ENCODE data around the gene SYNDIG1. TPM values are rescaled to one million over a fixed set of nuclear protein-coding genes. Genes with fewer than 3 reads are reported as not detected.

Gene SYNDIG1
- total RNA-seq, 1 donor from 2014 or later, result 5.7 TPM

GRCh38 chr20:24488800-24489175, 19.4 kb downstream of the SYNDIG1 start:
- peaks cover 18% of the 10 kb centered on the region for H3K36me3 Mint-ChIP-seq (ENCODE audit: low read depth, unreplicated experiment)
- no peak overlapping the region for H3K4me3 Mint-ChIP-seq (ENCODE audit: unreplicated experiment)
- no peak overlapping the region for H3K27ac Mint-ChIP-seq (ENCODE audit: unreplicated experiment)
- TF ChIP-seq CTCF (IDR thresholded peaks at IDR 0.05; ENCODE audit: insufficient read depth, low read depth, low read length), result no peak
- no peak for TF ChIP-seq EZH2 (IDR thresholded peaks at IDR 0.05; ENCODE audit: insufficient read depth, low read length)
- Histone ChIP-seq H4K20me1 (ENCODE audit: insufficient read depth, low read length) (peaks cover 6% of the 10 kb centered on the region), H3K27me3 (ENCODE audit: insufficient read depth, low read length) (no peaks in the 10 kb centered on the region), H3K4me3 (ENCODE audit: insufficient read depth, low read depth, low read length) (no peak overlapping the region), H3K4me1 (ENCODE audit: insufficient read depth, low read length) (no peaks in the 10 kb centered on the region), H3K27ac (ENCODE audit: low read depth, low read length) (no peak overlapping the region), H3K36me3 (ENCODE audit: insufficient read depth, low read length) (no peaks in the 10 kb centered on the region), H3K79me2 (ENCODE audit: insufficient read depth, low read length) (peaks cover 8% of the 10 kb centered on the region), H2AFZ (ENCODE audit: low read depth, low read length) (no peak overlapping the region), H3K9ac (ENCODE audit: low read length) (no peak overlapping the region), H3K4me2 (ENCODE audit: low read length) (no peak overlapping the region), H3K9me3 (ENCODE audit: insufficient read depth, low read depth, low read length) (no peaks in the 10 kb centered on the region)
- no peak for FAIRE-seq
- no peaks in the 10 kb centered on the region for H3K9me3 Mint-ChIP-seq (ENCODE audit: unreplicated experiment)
- DNase-seq (ENCODE audit: low read depth), result no peak
- H3K4me1 Mint-ChIP-seq (ENCODE audit: low read depth, unreplicated experiment), result peaks cover 17% of the 10 kb centered on the region
- H3K27me3 Mint-ChIP-seq (ENCODE audit: low read depth, unreplicated experiment), result peaks cover 4% of the 10 kb centered on the region

- Histone ChIP-seq H3K9ac (ENCODE audit: low read length) (no peak overlapping the region), H3K4me1 (ENCODE audit: insufficient read depth, low read length) (no peaks in the 10 kb centered on the region), H3K79me2 (ENCODE audit: insufficient read depth, low read length) (peaks cover 5% of the 10 kb centered on the region), H3K27me3 (ENCODE audit: insufficient read depth, low read length) (no peaks in the 10 kb centered on the region), H3K4me2 (ENCODE audit: low read length) (no peak overlapping the region), H3K27ac (ENCODE audit: low read depth, low read length) (no peak overlapping the region), H3K9me3 (ENCODE audit: insufficient read depth, low read depth, low read length) (no peaks in the 10 kb centered on the region), H3K36me3 (ENCODE audit: insufficient read depth, low read length) (no peaks in the 10 kb centered on the region), H2AFZ (ENCODE audit: low read depth, low read length) (no peak overlapping the region), H4K20me1 (ENCODE audit: insufficient read depth, low read length) (peaks cover 4% of the 10 kb centered on the region), H3K4me3 (ENCODE audit: insufficient read depth, low read depth, low read length) (no peak overlapping the region)
- H3K36me3 Mint-ChIP-seq (ENCODE audit: low read depth, unreplicated experiment), result peaks cover 18% of the 10 kb centered on the region
- FAIRE-seq (no peak), DNase-seq (ENCODE audit: low read depth) (no peak)
- peaks cover 17% of the 10 kb centered on the region for H3K4me1 Mint-ChIP-seq (ENCODE audit: low read depth, unreplicated experiment)
- no peak overlapping the region for H3K27ac Mint-ChIP-seq (ENCODE audit: unreplicated experiment)
- H3K27me3 Mint-ChIP-seq (ENCODE audit: low read depth, unreplicated experiment), result peaks cover 4% of the 10 kb centered on the region
- no peaks in the 10 kb centered on the region for H3K9me3 Mint-ChIP-seq (ENCODE audit: unreplicated experiment)
- no peak for TF ChIP-seq CTCF (IDR thresholded peaks at IDR 0.05; ENCODE audit: insufficient read depth, low read depth, low read length)
- TF ChIP-seq EZH2 (IDR thresholded peaks at IDR 0.05; ENCODE audit: insufficient read depth, low read length), result no peak
- H3K4me3 Mint-ChIP-seq (ENCODE audit: unreplicated experiment), result no peak overlapping the region
Measured at GRCh38 chr20:24489193-24489592, 19.8 kb downstream of the SYNDIG1 start.

GRCh38 chr20:24489631-24490260, 20.3 kb downstream of the SYNDIG1 start:
- no peaks in the 10 kb centered on the region for H3K4me1 ChIP-seq (ENCODE audit: insufficient read depth, low read length)
- no peak for TF ChIP-seq CTCF (IDR thresholded peaks at IDR 0.05; ENCODE audit: insufficient read depth, low read depth, low read length)
- TF ChIP-seq EZH2 (IDR thresholded peaks at IDR 0.05; ENCODE audit: insufficient read depth, low read length), result no peak
- H3K36me3 ChIP-seq (ENCODE audit: insufficient read depth, low read length), result no peaks in the 10 kb centered on the region
- no peak overlapping the region for H3K9ac ChIP-seq (ENCODE audit: low read length)
- H3K4me2 ChIP-seq (ENCODE audit: low read length), result no peak overlapping the region
- H3K9me3 Mint-ChIP-seq (ENCODE audit: unreplicated experiment), result no peaks in the 10 kb centered on the region
- peaks cover 18% of the 10 kb centered on the region for H3K4me1 Mint-ChIP-seq (ENCODE audit: low read depth, unreplicated experiment)
- peaks cover 5% of the 10 kb centered on the region for H3K79me2 ChIP-seq (ENCODE audit: insufficient read depth, low read length)
- H3K4me3 Mint-ChIP-seq (ENCODE audit: unreplicated experiment), result no peak overlapping the region
- H4K20me1 ChIP-seq (ENCODE audit: insufficient read depth, low read length), result peaks cover 4% of the 10 kb centered on the region
- H3K27me3 Mint-ChIP-seq (ENCODE audit: low read depth, unreplicated experiment), result peaks cover 4% of the 10 kb centered on the region
- peaks cover 18% of the 10 kb centered on the region for H3K36me3 Mint-ChIP-seq (ENCODE audit: low read depth, unreplicated experiment)
- no peaks in the 10 kb centered on the region for H3K27me3 ChIP-seq (ENCODE audit: insufficient read depth, low read length)
- H3K27ac ChIP-seq (ENCODE audit: low read depth, low read length), result no peak overlapping the region
- H3K27ac Mint-ChIP-seq (ENCODE audit: unreplicated experiment), result no peak overlapping the region
- H3K4me3 ChIP-seq (ENCODE audit: insufficient read depth, low read depth, low read length), result no peak overlapping the region
- H3K9me3 ChIP-seq (ENCODE audit: insufficient read depth, low read depth, low read length), result no peaks in the 10 kb centered on the region
- no peak for FAIRE-seq
- no peak for DNase-seq (ENCODE audit: low read depth)
- no peak overlapping the region for H2AFZ ChIP-seq (ENCODE audit: low read depth, low read length)

Data from astrocyte (in vitro differentiated cells and primary cell).